DMS153 treated with DMSO at 0.1 percent for 48 hours (cell line): ENCODE data around the gene RBMS3.

ENCODE experiments used
- DNase-seq: peaks from one replicate; lab custom pipeline; 2025; ENCODE audit not compliant: unreplicated experiment; lab: John Stamatoyannopoulos, UW

Gene RBMS3

GRCh38 chr3:29559741-29560465 is 279.0 kb downstream of the RBMS3 start:
- no peak for DNase-seq

- DNase-seq, result no peak
Measured at GRCh38 chr3:29561651-29562149, 280.8 kb downstream of the RBMS3 start.

- no peak for DNase-seq
Measured at GRCh38 chr3:29565236-29565635, 284.4 kb downstream of the RBMS3 start.

GRCh38 chr3:29567501-29567900 is 286.6 kb downstream of the RBMS3 start:
- DNase-seq, result no peak

GRCh38 chr3:29568355-29568754 is 287.5 kb downstream of the RBMS3 start:
- DNase-seq, result no peak

GRCh38 chr3:29576181-29576580 is 295.3 kb downstream of the RBMS3 start:
- no peak for DNase-seq

- no peak for DNase-seq
Measured at GRCh38 chr3:29576675-29577074, 295.8 kb downstream of the RBMS3 start.

GRCh38 chr3:29577250-29577649 is 296.4 kb downstream of the RBMS3 start:
- no peak for DNase-seq

GRCh38 chr3:29581311-29581710 is 300.4 kb downstream of the RBMS3 start:
- DNase-seq, result no peak

- DNase-seq, result no peak
Measured at GRCh38 chr3:29582273-29582672, 301.4 kb downstream of the RBMS3 start.

GRCh38 chr3:29583861-29584260 is 303.0 kb downstream of the RBMS3 start:
- no peak for DNase-seq

- DNase-seq, result no peak
Measured at GRCh38 chr3:29585368-29585767, 304.5 kb downstream of the RBMS3 start.

GRCh38 chr3:29587340-29587739 is 306.5 kb downstream of the RBMS3 start:
- no peak for DNase-seq

GRCh38 chr3:29590012-29590411 is 309.1 kb downstream of the RBMS3 start:
- DNase-seq, result no peak

- DNase-seq, result no peak
Measured at GRCh38 chr3:29590461-29590860, 309.6 kb downstream of the RBMS3 start.

GRCh38 chr3:29591579-29591978 is 310.7 kb downstream of the RBMS3 start:
- no peak for DNase-seq

GRCh38 chr3:29593802-29594201 is 312.9 kb downstream of the RBMS3 start:
- DNase-seq, result no peak

- no peak for DNase-seq
Measured at GRCh38 chr3:29594261-29594660, 313.4 kb downstream of the RBMS3 start.

GRCh38 chr3:29597376-29598008 is 316.6 kb downstream of the RBMS3 start:
- DNase-seq, result no peak

- no peak for DNase-seq
Measured at GRCh38 chr3:29601861-29602585, 321.2 kb downstream of the RBMS3 start.

- DNase-seq, result no peak
Measured at GRCh38 chr3:29605845-29606244, 325.0 kb downstream of the RBMS3 start.

- DNase-seq, result no peak
Measured at GRCh38 chr3:29606416-29606815, 325.5 kb downstream of the RBMS3 start.
